Spleen (tissue), 7 donors: ENCODE measurements around the gene DNAJC18.

Experiments used
- CTCF ChIP-seq, 11 experiments: fragments of 200-600 bp in 7 of 11; fragments of 450-650 bp in 4 of 11; sonication (generic) in 4 of 11; IDR thresholded peaks in 8 of 11; conservative IDR thresholded peaks in 3 of 11; 1 replicate in 7 of 11; 2 replicates in 4 of 11; pipeline versions ENCODE4 v1.4.0 to v1.8.0; 2016 to 2021; ENCODE audit warnings: antibody characterized with exemption in 11 of 11, inconsistent platforms in 4 of 11, mild to moderate bottlenecking in 1 of 11
- POLR2AphosphoS5 ChIP-seq, 3 donors: sonication (generic); formaldehyde crosslinking; IDR thresholded peaks; one replicate each; pipeline ENCODE4 v1.5.1; 2017; ENCODE audit warnings: antibody characterized with exemption in 3 of 3
- donor health status: DM: no; HTN: no; CAD: no; lungs with moderate emphysema.
- donor health status: DM: no; HTN: no; CAD: no.
- donor health status: DM: no; HTN: no; CAD: no.

- TF ChIP-seq CTCF (IDR thresholded peaks at IDR 0.05 in 8 of 11, conservative IDR thresholded peaks at IDR 0.05 in 3 of 11) = no peak
- TF ChIP-seq POLR2AphosphoS5 (IDR thresholded peaks at IDR 0.05) = no peak
Measured at GRCh38 chr5:139460455-139460854, 21.1 kb upstream of the DNAJC18 start.
